ENCODE measurements around the gene ITGB5.
"Not testable (repeated sequence)": the region's sequence is repeated elsewhere in the genome, so short reads cannot be mapped to it uniquely, and the experiment has no call there.

The ITGB5 gene

DNA sequence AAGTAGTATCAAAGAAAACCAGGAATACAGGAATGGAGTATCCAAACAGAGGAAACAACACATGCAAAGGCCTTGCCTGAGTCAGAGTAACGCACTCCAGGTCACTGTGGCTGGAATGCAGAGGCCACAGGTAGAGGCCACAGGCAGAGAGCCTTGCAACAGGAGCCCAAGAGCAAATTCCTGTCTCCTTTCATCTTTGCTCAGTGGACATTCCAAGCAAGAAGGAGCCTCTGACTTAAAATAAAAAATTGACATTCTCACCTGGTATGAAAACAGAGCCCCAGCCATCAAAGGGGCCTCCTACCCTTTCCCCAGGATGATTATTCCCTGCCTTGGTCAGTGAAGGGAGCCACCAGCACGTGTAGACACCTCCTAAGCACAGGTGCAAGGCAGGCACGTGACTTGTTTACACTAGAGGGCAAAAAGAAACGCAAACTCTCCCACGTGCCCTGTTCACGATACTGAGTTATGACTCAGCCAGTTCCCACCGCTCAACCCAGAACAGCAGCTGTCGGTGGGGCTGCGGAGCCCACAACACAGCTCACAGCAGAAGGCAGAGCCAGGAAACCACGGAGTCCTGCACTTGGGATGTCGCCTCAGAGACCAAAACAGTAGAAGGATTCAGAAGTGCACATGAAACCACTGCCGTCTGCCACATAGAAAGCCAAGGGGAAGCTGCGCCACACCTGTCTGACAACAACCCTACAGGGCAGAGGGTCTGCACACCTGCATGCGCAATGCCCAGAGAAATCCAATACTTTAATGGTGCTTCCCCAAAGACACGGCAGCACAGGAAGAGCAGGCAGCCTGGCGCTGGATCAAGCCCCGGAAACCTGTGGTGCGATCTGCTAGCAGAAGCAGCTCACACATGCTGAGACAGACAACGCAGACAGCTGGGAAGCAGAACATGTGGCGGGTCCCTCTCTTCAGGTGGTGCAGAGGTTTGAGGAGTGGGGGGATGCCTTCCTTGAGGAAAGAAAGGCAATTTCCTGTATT lies 52.1 kb downstream of the ITGB5 start:
- peak; percentile 43 for DNase-seq

- DNase-seq, result no peak
Measured at GRCh38 chr3:124833710-124834332, 53.3 kb downstream of the ITGB5 start.

DNA sequence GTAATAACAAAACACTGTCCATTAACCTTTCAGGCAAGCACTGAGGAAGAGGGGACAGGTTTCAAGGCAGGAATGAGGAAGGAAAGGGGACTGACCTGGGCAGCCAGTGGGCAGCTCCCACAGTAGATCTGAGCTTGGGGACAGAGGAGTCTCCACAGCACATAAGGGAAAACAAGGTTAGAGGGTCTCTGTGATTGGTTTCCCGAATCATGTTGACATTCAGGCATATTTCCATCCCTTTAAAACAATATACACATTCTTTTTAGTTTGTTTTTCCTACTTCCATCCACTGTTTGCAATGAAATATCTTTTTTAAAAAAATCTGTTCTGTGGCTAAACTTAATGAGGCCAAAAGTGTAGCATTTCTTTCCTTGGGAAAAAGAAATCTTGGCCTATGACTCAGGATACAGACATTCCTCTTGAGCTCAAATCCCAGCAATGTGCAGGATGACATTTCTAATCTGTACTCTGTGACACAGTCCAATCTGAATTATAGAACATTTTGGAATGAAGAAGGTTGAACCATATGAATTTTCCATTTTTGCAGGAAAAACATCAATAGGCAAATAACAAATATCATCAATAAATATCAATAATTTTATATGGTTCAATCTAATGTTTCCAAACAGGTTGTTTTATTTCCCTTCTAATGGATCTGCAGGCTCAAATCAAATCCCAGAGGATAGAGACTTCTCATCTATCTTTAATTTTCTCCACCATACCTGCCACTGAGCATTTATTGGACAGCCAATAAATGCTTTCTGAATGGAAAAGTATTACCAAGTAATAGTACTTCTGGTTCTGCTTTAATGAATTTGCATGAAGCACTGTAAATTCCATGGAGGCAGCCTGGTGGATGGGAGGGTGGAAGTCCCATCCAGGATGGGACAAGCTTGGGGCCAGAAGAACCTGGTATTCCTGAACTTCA lies 54.1 kb downstream of the ITGB5 start:
- no peak for DNase-seq

- no peak for DNase-seq
Measured at GRCh38 chr3:124831628-124832199, 55.5 kb downstream of the ITGB5 start.

DNA sequence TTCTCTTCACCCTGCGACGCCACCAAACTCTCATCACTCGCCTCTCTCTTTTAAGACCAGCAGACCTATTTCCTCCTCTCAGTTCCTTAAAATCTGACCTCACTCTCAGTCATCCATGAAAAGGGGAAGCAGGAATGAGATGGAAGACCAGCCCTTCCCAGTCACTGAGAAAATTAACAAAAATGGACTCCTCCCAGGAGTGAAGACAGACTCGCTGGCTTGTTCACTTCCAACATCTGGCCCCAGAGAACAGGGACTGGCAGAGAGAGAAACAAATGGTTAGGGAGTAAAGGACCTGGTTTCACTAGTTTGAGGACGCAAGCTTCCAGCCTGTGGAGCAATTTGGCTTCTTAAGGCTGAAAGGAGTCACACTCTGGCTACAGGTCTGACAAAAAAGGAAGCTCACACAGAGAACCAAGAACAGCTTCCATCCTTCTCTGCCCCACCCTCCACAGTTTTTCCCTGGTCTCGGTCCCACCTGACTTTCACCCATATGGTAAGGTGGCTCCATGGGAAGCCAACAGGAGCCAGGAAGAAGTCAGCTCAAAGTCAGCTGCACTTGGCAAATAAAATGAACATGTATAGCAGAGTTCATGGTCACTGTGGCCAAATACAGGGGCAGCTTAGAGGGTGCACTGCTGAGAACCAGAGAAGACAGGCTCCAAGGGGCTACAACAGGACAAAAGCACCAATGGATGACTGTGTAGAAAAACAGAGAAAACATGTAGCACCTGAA lies 57.2 kb downstream of the ITGB5 start:
- no peak for DNase-seq

DNA sequence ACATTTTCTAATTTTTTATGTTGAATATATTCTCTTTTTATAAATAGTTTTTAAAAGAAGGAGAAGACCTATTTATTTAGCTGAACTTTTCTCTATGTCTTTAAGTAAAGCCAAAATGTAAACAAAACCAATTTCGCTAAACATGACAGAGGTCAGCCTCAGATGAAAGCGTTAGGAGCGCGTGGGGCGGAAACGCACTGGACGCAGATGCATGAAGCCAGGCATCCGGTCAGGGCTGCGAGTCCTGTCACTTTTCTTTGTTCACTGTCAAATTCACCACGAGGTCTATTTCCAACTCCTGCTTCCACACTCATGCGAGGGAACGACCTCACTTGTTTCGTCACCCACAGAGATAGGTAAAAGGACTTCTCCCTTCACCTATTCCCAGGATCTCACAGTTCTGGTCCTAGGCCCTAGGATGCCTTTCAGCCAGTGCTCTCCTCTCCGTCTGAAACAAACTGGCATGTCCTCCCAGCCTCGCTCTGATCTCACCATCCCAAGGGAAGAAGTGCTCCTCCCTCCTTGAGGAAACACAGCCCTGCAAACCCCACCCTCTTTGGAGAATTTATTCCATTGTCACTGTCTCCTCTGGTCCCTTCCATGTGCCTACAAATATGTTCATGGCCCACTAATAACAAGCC lies 57.9 kb downstream of the ITGB5 start:
- no peak for DNase-seq

DNA sequence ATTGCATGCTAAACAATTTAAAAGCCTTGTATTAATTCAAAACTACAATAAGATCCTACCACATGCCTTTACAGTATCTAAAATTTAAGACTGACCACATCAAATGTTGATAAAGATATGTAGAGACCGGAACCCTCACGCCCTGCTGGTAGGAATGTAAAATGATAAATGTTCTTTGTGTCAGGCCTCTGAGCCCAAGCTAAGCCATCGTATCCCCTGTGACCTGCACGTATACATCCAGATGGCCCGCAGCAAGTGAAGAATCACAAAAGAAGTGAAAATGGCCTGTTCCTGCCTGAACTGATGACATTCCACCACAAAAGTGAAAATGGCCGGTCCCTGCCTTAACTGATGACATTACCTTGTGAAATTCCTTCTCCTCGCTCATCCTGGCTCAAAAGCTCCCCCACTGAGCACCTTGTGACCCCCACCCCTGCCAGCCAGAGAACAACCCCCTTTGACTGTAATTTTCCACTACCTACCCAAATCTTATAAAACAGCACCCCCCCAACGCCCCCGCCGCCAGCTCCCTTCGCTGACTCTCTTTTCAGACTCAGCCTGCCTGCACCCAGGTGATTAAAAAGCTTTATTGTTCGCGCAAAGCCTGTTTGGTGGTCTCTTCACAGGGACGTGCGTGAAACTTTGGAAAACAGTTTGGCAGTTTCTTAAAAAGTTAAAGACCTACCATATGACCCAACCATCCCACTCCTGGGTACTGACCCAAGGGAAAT lies 59.5 kb downstream of the ITGB5 start:
- DNase-seq, result not testable (repeated sequence)

GRCh38 chr3:124826703-124827102 lies 60.5 kb downstream of the ITGB5 start:
- no peak for DNase-seq

DNA sequence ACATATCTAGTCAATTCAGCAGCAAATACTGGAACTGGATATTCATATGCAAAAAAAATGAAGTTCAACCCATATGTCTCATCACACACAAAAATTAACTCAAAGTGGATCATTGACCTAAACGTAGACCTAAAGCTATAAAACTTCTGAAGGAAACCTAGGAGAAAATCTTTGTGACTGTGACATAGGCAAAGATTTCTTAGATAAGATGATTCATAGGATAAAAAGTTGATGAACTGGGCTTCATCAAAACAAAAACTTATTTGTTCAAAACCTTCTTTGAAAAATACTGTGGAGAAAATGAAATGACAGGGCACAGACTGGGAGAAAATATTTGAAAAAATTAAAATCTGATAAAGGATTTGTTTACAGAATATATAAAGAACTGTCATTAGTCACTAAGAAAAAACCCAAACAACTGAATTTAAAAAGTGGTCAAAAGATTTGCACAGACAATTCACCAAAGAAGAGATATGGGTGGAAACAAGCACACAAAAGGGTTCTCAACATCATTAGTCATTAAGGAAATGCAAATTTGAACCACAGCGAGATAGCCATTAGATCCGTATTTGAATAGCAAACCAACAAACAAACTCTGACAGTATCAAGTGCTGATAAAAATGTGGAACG lies 62.8 kb downstream of the ITGB5 start:
- DNase-seq, result no peak

DNA sequence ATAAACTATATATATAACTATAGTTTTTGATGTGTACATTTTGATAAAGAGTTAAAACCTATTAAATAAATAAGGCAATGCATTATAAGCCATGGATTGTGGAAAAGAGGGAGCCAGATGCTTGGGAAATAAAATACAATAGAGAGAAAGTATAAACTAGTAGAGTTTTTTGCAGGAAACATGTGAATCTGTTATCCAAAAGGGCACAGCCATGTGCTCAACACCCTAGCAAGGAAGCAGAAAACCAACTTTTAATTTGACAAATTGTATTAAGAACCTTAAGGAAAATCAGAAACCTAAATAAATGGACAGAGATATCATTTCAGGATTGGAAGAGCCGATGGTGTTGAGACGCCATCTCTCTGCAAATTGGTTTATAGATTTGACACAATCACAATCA lies 63.5 kb downstream of the ITGB5 start:
- no peak for DNase-seq

DNA sequence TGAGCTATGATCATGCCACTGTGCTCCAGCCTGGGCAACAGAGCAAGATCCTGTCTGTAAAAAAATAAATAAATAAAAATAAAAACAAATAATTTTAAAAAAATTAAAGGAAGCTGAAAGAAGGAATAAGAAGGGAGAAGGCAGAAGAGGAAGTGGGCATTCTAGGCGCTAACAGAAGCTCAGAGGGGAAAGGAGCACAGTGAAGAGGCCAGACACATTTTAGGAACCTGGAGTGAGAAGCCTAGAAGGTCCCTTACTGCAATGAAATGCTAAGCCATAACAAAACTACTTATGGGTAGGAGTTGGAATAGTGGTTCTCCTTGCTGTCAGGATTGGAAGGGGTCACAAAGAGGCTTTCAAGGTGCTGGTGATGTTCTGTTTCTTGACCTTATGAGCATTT lies 64.0 kb downstream of the ITGB5 start:
- no peak for DNase-seq

DNA sequence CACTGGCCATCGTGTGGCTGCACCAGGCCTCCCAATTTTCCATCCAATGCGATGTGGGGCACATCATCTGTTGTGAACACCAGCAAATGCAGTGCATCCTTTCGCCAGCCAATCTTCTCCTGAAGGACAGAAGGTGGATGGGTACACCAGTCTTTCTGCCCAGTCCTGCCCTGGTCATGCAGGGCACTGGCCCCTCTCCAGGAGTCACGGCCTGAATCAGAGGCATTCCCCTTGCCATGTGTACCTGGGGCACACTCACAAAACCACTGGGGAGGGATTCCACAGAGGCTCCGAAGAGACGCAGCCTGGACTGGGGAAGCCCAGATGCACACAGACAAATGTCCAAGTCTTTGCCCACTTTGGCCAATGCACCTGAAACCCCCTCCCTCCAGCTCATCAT lies 65.8 kb downstream of the ITGB5 start:
- DNase-seq, result no peak

GRCh38 chr3:124818398-124819091 lies 68.6 kb downstream of the ITGB5 start:
- DNase-seq, result no peak

GRCh38 chr3:124817079-124817478 lies 70.1 kb downstream of the ITGB5 start:
- no peak for DNase-seq

DNA sequence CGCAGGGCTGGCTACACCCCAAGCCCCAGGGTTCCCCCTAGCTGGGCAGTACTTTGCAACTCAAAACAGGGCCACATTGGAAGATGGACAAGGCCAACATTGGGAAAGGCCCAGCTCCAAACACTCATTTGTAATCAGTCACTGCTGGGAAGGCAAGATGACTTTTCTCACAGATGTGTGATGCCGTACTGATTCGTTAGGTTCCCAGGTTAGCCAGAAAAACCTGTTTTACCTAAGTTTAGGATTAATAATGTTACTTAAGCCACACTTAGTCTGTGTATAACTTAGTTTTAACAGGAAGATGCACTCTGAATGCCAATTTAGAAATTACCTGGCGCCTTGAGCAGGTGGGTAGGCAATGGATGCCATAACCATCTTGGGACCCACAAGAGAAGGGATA lies 71.0 kb downstream of the ITGB5 start:
- DNase-seq, result no peak

- no peak for DNase-seq
Measured at GRCh38 chr3:124815781-124816180, 71.4 kb downstream of the ITGB5 start.

- DNase-seq, result no peak
Measured at GRCh38 chr3:124814620-124815421, 72.3 kb downstream of the ITGB5 start.

DNA sequence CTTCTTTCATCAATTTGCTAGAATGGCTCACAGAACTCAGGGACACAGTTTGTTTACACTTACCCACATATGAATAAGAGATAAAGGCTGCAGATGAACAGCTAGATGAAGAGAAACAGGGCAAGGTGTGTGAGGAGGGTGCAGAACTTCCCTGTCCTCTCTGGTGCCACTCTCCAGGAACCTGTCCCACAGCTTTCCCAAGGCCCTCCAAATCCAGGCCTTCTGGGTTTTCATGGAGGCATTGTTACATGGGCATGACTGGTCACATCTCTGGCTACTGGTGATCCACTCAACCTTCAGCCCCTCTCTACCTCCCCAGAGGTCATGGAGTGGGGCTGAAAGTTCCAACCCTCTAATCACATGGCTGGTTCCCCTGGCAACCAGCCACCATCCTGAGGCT lies 73.6 kb downstream of the ITGB5 start:
- DNase-seq, result no peak

Measured in activated CD4-positive, alpha-beta T cell treated with anti-CD3 and anti-CD28 coated beads, Interleukin-2, amount 50 U/mL, for 16 hours (primary cell).